Measurements from ENCODE around the gene TBC1D5.
"Not testable (repeated sequence)": the region's sequence is repeated elsewhere in the genome, so short reads cannot be mapped to it uniquely, and the experiment has no call there.

Gene TBC1D5

DNA sequence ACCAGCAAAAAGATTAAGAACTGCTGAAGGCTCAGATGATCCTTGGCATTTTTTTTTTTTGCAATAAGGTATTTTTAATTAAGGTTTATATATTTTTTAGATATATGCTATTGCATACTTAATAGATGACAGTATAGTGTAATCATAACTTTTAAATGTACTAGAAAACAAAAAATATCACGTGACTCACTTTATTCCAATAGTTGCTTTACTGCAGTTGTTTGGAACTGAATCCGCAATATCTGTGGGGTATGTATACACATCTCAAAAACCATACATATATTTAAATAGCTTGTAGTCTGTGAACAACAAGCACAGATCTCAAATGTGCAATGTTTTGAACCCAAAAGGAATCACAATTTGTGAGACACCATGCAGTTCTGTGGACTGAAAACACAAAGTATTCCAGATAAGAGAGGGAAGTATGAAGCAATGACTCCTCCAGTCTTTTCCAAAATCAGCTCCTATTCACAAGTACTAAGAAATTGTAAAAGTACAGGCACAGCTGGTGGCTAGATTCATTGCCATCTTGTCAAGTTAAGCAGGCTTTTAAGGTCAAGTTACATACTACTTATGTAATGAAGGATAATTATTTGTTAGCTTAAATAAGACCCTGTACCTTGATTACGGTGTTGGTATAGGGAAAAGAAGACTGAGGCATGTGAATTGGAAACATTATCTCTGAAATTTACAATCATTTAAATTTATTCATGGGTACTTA, 331.1 kb downstream of the TBC1D5 start:
- DNase-seq (ENCODE audit: low read depth in 2 of 2), result no peak

GRCh38 chr3:17407576-17407975, 334.9 kb downstream of the TBC1D5 start:
- no peak for DNase-seq (ENCODE audit: low read depth in 2 of 2)

GRCh38 chr3:17404548-17404947, 337.9 kb downstream of the TBC1D5 start:
- DNase-seq (ENCODE audit: low read depth in 2 of 2), result no peak

- no peak for DNase-seq (ENCODE audit: low read depth in 2 of 2)
Measured at GRCh38 chr3:17402442-17402841, 340.0 kb downstream of the TBC1D5 start.

- no peak for DNase-seq (ENCODE audit: low read depth in 2 of 2)
Measured at GRCh38 chr3:17401912-17402311, 340.5 kb downstream of the TBC1D5 start.

DNA sequence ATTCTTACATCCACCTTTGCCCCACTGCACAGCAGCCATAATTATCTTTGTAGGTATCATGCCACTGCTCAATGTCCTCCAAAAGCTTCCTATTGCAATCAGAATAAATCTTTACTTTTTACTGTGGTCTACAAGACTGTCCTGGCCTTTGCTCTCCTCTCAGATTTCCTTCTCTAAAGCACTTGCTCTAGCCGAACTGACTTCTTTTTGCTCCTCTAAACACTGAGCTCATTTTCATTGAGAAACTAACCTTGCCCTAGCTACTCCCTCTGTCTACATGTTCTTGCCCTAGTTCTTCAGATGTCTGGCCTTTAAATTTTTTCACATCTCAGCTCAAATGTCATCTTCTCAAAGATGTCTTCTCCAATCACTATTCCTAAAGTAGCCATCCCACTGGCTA, 342.8 kb downstream of the TBC1D5 start:
- DNase-seq (ENCODE audit: low read depth in 2 of 2), result no peak

- DNase-seq (ENCODE audit: low read depth in 2 of 2), result no peak
Measured at GRCh38 chr3:17398959-17399551, 343.4 kb downstream of the TBC1D5 start.

DNA sequence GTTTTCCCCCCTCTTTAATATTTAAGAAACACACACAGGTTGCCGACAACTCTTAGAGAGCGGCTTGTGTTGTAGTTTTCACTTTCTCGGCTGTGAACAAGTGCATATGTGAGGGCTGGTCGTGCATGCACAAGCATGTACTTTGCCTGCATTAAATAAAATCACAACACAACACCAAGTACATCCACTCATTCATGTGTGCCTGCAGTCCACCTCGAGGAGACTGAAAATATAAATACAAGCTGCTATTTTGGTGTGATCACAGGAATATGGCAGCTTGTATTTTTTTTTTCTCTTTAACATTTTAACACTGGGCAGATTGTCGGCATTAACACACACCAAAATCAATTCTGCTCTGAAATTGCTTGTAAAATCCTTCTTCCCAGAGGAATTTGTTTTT, 346.4 kb downstream of the TBC1D5 start:
- DNase-seq (ENCODE audit: low read depth in 2 of 2), result no peak

DNA sequence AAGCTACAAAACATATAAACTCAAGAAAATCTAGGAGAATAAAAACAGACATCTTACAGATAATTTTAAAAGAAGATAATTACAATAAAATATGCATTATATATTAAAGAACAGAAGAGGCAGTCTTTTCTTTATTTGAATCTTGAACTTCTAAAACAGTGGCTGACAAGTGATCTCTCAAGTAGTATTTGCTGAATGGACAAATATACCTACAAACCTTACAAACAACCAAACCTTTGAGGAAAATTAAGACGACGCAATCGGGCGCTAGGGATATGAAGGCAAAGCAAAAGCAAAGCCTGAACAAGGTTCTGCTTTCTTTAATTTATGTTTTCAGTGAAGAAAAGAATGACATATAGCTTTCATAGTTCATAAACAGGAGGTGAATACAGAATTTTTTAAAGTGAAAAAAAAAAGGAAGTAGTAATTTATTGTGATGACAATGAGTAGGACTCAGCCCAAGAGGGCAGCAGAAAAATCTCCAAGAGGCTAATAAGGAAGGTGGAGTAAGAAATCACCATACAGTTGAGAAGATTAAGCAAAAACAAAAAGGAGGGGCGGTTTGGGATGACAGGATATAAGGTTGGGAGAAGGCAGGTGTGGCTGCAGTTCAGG, 347.8 kb downstream of the TBC1D5 start:
- DNase-seq (ENCODE audit: low read depth in 2 of 2), result no peak

DNA sequence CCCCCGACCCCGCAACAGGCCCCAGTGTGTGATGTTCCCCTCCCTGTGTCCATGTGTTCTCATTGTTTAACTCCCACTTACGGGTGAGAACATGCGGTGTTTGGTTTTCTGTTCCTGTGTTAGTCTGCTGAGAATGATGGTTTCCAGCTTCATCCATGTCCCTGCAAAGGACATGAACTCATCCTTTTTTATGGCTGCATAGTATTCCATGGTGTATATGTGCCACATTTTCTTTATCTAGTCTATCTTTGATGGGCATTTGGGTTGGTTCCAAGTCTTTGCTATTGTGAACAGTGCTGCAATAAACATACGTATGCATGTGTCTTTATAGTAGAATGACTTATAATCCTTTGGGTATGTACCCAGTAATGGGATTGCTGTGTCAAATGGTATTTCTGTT, 349.9 kb downstream of the TBC1D5 start:
- not testable (repeated sequence) for DNase-seq (ENCODE audit: low read depth in 2 of 2)

GRCh38 chr3:17390785-17391184, 351.6 kb downstream of the TBC1D5 start:
- DNase-seq (ENCODE audit: low read depth in 2 of 2), result no peak

DNA sequence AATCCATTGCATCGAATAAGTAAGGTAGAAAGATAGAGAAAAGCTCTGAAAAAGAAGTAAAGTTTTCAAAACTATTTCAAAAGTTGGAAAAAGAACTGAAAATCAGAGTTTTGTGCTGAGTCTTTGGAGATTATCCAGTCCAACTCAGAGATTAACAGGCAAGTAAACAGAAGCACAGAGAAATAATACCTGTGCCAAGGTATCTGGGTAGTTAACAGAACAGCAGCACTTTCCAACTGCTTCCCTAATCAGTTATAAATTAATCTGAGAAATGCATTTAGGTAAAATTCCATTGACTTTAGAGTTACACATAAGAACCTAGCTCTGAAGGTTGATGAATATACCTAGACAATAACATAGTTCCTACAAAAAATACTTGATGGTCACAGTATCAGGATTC, 355.3 kb downstream of the TBC1D5 start:
- DNase-seq (ENCODE audit: low read depth in 2 of 2), result no peak

DNA sequence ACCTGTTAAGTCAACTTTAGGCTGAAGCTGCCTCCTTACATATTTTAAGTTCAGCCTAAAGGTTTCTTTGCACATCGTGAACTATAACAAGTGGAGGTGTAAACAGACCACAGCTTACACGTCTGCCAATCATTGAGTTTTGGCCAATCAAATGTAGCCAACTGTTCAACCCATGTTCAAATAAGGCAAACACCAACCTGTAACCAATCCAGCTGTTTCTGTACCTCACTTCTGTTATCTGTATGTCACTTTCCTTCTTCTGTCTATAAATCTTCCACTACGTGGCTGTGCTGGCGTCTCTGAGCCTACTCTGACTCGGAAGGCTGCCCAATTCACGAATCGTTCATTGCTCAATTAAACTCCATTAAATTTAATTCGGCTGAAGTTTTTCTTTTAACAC, 356.0 kb downstream of the TBC1D5 start:
- no peak for DNase-seq (ENCODE audit: low read depth in 2 of 2)

GRCh38 chr3:17384567-17385296, 357.7 kb downstream of the TBC1D5 start:
- DNase-seq (ENCODE audit: low read depth in 2 of 2), result no peak

DNA sequence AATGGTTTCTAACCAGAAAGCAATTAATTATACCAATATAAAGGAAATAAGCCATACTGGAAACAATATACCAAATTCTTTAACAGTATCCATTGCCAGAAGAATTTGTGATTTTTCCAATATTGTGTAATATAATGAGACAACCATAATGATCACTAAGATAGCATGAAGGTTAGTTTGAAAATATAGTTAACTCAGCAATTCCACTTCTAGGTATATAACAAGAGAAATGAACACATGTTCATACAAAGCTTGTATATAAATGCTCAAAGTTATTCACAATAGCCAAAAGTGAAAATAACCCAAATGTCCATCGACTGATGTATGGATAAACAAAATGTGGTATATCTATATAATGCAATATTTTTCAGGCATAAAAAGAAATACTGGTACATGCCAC, 369.1 kb downstream of the TBC1D5 start:
- no peak for DNase-seq (ENCODE audit: low read depth in 2 of 2)

GRCh38 chr3:17372362-17373210, 369.8 kb downstream of the TBC1D5 start:
- no peak for DNase-seq (ENCODE audit: low read depth in 2 of 2)

DNA sequence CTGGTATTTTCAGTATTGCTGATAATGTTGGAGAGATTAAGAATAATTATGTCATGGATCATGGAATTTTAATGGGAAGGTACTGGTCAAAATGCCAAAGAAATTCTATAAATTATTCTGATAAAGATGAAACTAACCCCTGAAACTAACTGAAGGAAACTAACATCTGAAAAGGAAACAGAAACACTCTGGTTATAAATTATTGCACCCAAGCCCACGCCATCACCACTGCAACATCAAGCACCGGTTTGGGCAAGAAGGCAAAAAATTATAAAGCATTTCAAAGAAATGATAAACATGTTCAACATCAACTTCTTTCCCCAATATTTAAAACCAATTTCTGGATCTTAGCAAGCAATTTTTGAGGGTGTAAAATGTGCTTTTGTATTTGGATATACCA, 372.5 kb downstream of the TBC1D5 start:
- DNase-seq (ENCODE audit: low read depth in 2 of 2), result no peak

DNA sequence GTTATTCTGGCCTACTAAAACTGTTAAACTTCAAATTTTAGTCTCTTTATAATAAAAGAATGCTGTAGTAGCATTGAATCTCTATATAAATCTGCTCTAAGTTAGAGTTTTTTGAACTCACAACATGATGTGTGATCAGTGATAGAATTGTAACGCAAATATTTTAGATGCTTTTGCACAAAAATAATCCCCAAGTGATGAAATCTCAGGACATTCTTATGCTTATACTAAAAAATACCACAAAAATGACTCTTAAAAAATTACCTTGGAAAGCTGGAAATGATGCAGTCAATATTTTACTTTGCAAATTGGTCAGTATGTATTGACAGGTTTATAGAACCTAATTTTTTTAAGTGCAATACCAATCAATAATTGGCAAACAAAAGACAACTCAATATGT, 375.3 kb downstream of the TBC1D5 start:
- peak in 1 of 2 experiments; percentile 17 for DNase-seq (ENCODE audit: low read depth in 2 of 2)

DNA sequence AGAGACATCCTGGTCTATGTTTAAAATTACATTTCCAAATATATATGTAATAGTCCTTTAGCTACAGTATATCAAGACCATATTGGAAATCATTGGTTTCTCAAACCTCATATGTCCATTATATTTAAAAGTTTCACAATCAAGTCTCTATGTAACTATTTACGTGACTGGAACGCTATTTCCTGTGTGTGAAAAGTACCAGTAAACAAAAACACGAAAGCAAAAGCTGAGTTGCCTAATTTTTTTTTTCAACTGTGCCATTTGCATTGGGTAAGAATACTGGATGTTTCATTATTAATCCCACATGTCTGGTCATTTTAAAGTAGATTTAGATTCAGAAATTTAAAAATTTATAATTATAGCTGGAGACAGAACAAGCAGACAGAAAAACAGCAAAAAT, 381.4 kb downstream of the TBC1D5 start:
- no peak for DNase-seq (ENCODE audit: low read depth in 2 of 2)

DNA sequence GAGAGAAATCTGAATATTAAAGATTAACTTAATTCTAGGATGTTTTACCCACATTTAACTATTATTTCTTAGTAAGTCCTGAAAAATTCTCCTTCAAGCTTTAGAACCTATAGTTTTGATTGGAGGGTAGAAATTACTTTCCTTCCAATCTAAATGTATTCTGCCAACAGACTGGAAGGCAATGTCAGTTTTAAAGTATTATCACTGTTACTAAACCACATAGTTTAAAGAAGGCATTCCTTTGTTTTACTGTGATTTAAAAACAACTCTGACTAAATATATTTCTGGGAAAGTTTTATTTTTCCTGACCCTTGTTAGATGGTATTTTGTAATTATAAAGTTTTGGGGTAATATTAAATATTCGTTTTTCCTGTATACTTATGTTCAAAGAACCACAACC, 382.5 kb downstream of the TBC1D5 start:
- DNase-seq (ENCODE audit: low read depth in 2 of 2), result no peak

DNA sequence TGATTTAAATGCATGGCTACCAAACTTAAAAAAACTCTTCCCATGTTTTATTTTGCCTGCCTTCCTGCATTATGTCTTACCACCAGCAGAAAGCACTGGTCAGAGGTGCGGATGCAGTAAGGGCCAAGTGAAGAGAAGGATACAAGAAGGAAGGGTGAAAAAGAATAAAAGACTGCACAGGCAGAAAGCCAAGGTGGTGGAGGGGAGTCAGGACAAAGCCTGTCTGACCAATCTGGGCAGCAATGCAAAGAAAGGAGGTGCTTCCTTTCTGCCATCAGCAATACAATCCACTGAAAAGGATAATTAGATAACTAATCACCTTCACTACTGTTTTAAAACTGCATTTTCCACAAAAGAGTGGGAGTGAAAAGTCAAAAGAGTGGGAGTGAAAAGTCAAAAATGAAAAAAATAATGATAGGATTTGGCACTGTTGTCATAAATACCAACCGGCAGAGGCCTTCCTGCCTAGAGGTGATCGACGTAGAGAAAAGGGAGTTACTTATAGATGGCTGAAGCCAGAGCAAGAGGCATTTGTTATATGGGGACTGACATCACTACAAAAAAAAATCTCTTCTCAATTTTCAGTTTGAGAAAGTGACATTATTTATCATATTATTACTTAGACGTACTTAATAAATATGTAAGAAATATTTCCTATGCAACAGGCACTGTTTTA, 385.3 kb downstream of the TBC1D5 start:
- no peak for DNase-seq (ENCODE audit: low read depth in 2 of 2)

All from fibroblast of skin of left biceps (primary cell).